Stimulated activated CD4-positive, alpha-beta T cell treated with anti-CD3 and anti-CD28 coated beads, Interleukin-2, amount 100 ng/mL, for 48 hours (primary cell): Measurements from ENCODE around the gene CEP192.

ENCODE experiments used
- DNase-seq, 2 donors: peaks; one replicate each; pipeline ENCODE4 v3.0.0-alpha.2; 2020

Gene CEP192

GRCh38 chr18:13101659-13102197 lies 110.6 kb downstream of the CEP192 start:
- no peak for DNase-seq

GRCh38 chr18:13103366-13103765 lies 112.2 kb downstream of the CEP192 start:
- DNase-seq, result no peak

DNA sequence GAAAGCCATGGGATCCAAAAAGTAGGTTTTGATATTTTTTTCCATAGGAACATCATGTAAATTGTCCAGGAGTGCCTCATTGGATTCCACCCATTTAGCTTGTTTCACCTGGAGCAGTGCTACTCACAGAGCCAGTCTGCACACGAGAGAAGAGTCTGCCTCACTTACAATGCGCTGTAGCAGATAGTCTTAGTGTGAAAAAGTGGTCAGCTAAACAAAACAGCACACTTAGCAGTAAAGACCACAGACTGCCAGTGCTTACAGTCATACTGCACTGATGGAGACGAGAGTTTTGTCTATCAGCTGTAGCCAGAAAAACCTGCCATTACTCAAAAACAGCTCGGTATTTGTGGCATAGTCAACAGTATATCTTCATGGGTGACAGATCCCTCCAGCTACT lies 113.9 kb downstream of the CEP192 start:
- DNase-seq, result no peak

DNA sequence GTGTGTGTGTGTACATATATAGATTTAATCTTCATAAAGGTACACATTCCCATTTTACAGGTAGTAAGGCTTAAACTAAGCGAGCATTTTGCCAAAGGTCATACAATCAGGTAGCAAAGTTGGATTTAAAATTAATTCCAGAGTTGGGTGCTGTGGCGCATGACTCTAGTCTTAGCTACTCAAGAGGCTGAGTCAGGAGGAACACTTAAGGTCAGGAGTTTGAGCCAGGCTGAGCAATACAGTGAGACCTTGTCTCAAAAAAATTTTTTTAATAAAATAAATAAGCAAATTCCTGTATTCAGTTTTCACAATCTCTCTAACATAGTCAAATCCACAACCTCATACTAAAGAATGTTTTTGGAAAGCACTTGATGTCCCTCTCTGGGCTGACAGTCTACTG lies 115.9 kb downstream of the CEP192 start:
- no peak for DNase-seq

DNA sequence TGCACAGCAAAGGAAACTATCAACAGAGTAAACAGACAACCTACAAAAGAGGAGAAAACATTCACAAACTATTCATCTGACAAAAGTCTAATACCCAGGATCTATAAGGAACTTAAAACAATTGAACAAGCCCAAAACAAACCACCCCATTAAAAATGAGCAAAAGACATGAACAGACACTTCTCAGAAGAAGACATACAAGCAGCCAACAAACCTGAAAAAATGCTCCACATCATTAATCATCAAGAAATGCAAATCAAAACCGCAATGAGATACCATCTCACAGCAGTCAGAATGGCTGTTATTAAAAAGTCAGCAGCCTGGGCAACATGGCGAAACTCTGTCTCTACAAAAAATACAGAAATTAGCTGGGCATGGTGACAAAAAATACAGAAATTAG lies 117.2 kb downstream of the CEP192 start:
- DNase-seq, result no peak

GRCh38 chr18:13110559-13110958 lies 119.4 kb downstream of the CEP192 start:
- DNase-seq, result no peak

DNA sequence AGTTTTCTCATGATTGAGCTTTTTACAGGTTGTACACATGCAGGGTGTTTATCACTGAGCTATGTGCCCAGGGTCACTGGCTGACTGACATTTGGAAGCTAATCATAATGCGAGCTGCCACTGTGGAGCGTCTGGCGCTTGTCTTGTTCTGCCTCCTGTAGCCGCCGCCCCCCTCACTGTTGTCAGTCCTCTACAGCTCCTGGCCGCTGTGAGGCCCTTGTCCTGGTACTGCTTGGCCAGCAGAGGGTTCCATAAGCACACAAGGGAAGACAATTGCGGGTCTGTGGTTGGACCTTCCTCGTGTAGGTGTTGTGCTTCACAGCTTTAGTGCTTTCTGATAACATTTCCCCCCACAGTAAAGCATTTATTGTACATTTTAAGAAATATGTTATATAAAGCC lies 121.8 kb downstream of the CEP192 start:
- no peak for DNase-seq

- DNase-seq, result no peak
Measured at GRCh38 chr18:13120255-13120654, 129.1 kb downstream of the CEP192 start.

DNA sequence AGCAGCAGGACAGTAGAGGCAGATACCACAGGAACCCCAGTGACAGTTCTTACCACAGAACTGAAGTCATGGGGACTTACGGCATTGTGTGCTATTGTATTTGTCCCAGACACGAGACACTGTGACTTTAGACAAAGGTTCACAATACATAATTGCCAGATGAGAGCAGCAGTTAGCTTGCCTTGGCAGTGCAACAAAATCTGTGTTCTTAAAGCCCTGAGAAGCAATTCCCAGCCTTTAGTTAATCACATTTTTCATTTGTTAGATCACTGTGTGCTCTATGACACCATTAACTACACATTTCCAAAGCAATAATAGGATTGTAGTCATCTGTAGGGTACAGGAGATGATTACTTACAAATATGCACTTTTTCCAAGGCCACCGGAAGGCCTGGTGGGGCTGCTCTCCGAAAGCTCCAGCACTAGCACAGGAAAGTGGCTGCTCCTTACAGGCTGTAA lies 129.8 kb downstream of the CEP192 start:
- no peak for DNase-seq

DNA sequence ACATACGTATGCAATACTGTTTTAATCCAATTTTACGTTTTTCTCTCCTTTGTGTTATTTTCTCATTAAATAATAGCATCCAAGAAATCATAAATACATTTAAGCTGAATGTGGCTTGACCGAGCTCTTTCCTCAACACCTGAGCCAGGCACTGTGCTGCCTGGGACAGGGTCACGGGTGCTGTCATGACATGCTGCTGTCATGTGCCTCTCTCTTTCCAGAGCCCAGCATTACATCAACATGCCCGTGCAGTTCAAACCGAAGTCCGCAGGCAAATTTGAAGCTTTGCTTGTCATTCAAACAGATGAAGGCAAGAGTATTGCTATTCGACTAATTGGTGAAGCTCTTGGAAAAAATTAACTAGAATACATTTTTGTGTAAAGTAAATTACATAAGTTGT lies 133.2 kb downstream of the CEP192 start:
- DNase-seq, result no peak

GRCh38 chr18:13125191-13125590 lies 134.0 kb downstream of the CEP192 start:
- no peak for DNase-seq

DNA sequence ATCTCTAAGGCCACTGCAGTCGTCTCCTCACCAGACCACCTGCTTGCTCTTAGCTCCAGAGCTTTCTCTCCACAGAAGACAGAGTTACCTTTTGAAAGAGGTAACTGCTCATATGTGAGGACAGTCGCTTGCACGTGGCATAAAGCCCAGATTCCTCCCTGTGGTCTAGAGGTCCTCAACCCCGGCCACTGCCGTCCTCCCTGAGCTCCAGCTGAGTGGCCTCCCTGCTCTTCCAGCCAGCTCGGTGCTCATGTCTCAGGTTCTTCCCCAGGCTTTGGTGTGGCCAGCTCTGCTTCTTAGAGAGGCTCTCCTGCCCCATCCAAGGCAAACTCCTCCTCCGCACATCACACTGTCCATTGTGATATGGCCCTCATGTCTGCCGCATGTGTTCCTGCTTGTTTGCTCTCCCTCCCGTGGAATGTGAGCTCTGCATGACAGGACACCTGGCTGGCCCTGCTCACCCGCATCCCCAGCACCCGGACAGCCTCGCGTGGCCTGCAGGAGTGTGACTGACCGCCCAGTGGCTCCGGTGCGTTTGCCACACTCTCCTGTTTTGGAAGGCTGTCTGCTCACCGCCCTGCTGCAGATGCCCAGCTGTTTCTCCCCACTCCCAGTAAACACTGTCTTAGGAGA lies 135.9 kb downstream of the CEP192 start:
- no peak for DNase-seq

DNA sequence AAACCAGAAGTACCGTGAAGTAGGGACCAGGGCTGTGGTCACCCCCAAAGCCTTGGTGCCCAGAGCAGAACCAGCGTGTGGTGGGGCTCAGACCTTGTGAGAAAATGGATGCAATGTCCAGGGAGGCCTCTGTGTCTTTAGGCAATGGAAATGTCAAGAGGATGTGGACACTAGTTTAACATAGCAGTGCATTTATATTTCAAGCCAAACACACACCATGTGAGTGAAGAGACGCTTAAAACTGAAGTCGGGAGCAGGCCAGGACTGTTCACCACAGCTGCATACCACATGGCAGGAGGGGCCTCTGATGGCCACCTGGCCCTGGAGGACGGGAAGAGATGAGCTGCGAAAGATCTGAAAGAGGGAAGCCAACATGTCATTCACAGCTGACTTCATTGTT lies 140.1 kb downstream of the CEP192 start:
- DNase-seq, result no peak

GRCh38 chr18:13134551-13135401 lies 143.6 kb downstream of the CEP192 start:
- DNase-seq, result no peak

DNA sequence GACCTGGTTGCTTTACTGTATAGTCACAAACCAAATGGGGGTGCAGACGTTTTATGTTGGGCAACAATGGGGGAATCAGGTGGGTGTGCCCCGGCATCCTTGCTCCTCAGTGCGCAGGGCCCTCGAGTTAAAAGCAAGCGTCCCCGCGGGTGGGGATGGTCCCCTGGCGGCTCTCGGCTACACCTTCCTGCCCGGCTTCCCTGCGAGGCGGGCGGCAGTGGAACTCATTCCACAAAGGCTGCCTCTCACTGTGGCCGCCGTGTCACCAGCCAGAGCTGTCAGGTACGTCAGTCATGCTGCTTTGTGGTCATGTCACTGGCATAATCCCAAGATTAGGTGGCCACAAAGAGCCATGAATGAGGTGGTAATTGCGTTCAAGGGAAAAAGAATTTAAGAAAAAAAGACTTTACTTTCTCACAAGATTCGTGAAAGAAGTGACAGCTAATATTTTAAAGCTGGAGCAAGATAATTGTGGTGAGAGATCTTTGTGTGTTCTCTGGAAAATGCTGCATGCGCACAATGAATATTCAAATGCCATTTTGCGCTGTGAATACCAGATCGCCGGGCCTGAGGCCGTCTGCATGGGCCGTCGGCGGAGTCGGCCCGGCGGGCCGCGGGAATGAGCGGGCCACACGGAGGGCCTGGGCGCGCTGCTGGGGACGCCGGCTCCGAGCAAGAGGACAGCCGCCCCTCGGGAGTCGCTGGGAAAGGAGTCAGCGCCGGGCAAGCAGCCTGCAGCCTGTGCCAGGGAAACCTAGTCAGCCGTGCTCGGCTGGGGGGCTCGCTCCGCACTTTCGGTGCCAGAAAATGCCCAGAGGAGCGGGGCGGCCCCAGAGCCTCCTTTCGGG lies 145.1 kb downstream of the CEP192 start:
- DNase-seq, result peak; percentile 44 to 49

DNA sequence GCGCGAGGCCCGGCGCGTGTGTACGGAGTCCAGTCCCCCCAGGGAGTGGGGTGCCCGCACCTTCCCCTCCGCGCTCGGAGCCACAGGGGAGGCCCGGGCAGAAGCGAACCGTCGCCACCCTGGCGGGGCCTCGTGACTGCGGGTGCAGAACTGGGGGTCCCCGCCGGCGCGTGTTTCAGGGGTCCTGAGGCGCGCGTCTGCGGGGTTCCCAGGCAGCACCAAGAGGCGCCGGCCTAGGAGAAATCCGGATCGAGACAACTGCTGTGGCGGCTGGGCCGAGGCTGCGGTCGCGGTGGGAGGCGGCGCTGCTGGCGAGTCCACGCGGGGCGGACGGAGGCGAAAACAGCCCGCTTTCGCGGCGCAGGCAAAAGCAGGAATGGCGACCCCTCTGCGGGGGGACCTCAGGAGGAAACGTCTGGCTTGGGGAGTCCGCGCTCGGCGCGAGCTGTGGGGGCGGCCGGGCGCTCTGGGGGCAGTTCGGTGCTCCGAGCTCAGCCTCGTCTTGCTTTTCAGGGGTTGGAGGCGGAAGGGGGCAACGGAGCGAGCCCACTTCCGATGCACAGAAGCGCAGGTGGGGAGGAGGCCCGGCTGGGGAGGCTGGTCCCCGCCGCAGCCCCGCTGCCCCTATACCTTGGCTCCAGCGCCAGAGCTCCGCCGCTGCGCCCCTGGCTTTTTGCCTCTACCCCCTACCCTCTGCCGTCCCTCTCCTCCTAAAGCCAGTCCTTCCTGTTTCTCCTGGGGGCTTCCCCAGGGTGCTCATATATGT lies 145.9 kb downstream of the CEP192 start:
- peak in 1 of 2 donors; percentile 15 for DNase-seq

DNA sequence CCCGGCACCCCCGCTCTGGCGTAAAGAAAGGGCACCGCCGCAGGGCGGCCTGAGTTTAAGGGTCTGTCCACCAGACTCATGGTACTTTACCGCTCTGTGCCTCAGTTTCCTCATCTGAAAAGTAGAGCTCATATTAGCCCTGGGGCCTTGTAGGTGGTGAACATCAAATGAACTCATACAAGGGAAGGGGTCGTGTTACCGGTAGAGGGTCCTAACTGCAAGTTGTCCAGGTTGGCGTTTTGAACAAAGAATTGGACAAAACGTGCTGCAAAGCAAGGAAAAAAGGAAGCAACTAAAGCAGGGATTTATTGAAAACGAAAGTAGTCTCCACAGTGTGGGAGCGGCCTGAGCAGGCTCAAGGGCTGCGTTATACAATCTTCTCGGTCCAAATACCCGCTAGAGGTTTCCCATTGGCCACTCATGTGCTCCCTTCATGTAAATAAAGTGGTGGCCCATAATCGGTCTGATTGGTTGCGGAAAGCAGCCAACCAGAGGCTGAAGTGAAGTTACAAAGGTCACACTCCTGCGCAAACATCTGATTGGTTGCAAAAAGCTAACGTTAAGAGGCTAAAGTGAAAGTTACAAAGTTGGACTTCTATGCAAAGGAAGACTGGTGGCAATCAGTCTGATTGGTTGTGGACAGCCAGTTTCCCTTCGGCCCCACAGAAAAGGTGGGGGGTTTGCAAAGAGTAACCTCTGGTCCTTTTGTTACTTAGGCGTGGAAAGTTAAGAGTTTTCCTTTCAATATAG lies 146.7 kb downstream of the CEP192 start:
- DNase-seq, result peak in 1 of 2 donors; percentile 37

DNA sequence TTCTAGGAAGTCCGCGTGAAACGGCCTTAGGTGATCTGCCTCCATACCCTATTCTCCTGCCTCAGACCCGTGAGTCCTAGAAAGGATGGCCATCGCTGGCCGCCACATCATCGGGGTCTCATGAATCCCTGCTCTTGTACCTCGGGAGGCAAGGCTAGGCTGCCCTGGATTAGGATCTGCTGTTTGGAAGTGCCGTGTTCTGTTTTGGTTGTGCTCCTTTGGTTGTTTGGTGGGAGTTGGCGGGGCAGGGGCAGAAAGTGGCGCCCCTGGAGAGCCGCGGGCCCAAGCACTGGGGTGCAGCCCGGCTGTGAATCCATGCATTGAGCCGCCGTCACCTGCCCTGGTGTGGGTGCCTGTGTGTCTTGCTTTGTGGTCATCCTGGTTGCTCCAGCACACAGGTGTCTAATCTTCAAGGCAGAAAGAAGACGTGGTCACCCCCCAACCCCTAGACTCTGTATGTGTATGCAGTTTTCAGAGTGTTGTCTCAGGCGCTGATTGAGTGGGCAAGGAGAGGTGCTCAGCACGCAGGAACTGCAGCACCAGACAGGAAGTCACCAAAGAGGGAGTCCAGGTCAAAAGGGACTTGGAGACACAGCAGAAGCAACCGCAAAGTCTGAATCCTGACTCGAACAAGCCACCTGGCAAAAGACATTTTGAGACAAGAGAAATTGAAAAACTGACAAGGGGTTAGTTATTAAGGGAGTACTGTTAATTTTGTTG lies 147.4 kb downstream of the CEP192 start:
- DNase-seq, result no peak

DNA sequence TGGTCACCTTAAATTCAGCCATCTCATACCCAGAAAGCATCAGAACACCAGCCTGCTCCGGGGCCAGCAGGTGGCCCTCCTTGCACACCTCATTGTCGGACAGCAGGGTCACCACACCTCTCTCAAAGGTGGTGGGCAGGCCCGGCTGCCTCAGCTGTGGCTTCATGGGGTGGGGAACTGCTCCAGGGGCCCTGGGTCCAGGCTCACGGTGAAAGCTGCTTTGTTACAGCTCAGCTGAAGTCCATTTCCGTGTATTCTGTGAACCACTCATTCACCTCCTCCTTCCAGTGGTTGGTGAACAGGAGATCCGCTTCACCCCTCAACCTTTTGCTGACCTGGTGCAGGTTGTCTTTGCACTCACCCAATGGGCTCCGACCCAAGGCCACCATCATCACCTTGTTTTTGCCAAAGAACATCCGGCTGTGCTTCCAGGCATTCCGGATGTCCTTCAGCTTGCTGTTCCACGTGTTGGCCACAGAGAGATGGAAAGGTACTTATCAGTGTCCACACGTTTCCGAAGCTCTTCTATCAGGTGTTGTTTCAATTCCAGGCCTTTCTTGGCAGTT lies 148.8 kb downstream of the CEP192 start:
- DNase-seq, result no peak

DNA sequence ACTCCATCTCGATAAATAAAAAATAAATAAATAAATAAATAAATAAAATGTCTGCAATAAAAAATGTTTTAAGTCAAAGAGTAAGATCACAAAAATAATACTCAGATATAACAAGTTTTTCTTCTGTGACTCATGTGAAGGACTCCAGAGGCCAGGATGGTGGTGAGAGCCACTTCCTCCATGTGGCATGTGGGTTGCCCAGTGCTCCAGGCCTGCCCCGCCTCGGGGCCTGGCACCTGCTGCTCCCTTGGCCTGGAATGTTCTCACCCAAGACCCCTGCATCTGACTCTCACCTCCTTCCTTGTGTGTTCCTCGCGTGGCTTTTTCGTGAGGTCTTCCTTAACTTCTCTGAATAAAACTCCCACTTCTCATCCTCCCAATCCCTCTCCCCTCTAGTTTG lies 150.0 kb downstream of the CEP192 start:
- no peak for DNase-seq
